SW 1271 (cell line): ENCODE measurements around the gene SPPL2C.
A peak's percentile ranks its signal among the peaks of the same experiment; 100 is the strongest.
"Not testable (repeated sequence)": the region's sequence is repeated elsewhere in the genome, so short reads cannot be mapped to it uniquely, and the experiment has no call there.

ENCODE experiments used
- DNase-seq, 2 experiments: peaks; one replicate each; lab custom pipeline; 2025; lab: John Stamatoyannopoulos, UW

The SPPL2C gene

DNA sequence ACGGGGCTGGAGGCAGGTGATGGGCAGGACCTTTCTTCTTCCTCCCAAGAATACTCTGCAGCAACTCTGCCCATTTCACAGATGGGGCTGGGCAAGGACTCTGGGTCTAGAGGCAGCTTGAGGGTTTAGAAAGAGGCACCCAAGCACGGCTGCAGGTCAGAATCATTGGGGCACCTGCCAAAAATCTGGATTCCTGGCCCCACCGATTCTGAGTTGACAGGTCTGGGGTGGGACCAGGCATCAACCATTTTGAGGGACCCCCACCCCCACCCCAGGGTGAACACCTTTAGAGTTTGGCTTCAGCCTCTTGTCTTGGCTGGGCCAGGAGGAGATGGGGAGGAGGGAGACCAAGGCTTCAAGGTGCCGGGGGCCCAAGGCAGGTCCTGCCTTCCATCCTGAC lies 5.3 kb downstream of the SPPL2C start:
- no peak for DNase-seq

GRCh38 chr17:45850468-45850867 lies 5.8 kb downstream of the SPPL2C start:
- no peak for DNase-seq

DNA sequence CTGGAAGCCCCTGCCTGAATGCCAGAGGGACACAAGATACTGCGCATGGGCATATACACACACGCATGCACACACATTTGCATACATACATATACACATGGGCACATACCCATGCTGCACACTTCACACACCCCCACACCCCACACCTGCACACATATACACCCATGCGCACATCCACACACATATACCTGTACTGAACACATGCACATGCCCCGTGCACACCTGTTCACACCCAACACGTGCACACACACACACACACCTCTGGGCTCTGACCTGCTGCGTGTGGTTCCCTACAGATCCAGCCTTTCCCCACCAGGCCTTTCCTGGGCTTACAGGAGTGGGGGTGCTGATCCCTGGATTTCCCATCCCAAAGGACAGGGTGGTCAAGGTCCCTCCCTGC lies 6.3 kb downstream of the SPPL2C start:
- no peak for DNase-seq

- DNase-seq = no peak
These were observed 6.8 kb downstream of the SPPL2C start for GRCh38 chr17:45851464-45851863.

DNA sequence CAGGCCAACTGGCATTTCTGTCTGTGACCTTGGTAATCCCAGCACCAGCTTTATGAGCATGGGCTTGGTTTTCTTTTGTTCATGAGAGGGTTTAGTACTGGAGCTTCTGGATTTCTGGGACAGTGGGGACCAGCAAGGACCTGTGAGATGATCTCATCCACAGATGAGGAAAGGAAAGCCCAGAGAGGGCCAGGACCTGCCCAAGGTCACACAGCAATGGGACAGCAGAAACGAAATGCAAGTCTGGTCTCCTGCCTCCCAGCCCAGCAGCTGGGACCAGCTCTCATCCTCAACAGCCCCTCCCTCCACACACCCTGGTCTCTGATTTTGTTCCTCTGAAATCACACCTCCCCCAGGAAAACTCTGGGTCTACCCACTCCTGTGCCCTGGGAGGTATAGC lies 7.2 kb downstream of the SPPL2C start:
- no peak for DNase-seq

GRCh38 chr17:45852535-45853297 lies 8.0 kb downstream of the SPPL2C start:
- peak in 1 of 2 experiments; percentile 47 for DNase-seq

- DNase-seq = no peak
These were observed 9.5 kb downstream of the SPPL2C start for GRCh38 chr17:45854209-45854608.

DNA sequence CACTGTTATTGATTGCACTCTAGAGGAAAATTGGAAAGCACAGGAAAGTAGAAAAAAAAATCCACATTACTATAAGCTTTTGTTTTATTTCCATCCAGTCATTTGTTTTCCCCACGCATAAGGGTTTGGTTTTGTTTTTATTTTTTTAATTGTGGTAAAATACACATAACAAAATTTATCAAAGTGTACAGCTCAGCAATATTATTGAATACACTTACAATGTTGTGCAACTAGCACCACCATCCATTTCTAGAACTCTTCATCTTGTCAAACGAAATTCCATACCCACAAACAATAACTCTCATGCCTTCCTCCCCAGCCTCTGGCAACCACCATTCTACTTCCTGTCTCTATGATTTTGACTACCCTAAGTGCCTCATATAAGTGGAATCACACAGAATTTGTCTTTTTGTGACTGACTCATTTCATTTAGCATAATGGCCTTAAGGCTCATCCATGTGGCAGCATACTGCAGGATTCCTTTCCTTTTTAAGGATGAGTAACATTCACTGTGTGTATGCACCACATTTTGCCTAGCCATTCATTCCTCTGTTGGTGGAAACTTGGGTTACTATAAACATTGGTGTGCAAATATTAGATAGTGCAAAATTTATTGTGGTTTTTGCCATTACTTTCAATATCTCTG lies 11.1 kb downstream of the SPPL2C start:
- DNase-seq = no peak

GRCh38 chr17:45857977-45858708 lies 13.5 kb downstream of the SPPL2C start:
- DNase-seq = no peak

DNA sequence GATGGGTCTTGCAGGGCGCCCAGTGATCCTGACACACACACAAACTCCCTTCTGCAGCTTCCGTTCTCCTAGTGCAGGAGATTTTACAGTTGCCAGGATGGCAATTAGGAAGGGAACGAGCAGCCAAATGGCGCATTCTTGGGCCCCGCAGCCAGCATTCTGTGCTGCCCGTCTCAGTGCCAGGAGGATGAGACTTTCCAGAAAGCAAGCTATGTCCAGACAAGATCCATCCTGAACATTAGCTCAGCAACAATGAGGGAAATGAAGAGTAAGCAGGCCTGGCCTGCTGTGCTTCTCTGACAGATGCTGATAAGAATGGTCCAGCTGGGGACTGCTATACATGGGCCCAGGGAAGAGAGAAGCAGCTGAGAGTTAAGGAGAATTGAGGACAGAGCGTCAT lies 16.5 kb downstream of the SPPL2C start:
- no peak for DNase-seq

DNA sequence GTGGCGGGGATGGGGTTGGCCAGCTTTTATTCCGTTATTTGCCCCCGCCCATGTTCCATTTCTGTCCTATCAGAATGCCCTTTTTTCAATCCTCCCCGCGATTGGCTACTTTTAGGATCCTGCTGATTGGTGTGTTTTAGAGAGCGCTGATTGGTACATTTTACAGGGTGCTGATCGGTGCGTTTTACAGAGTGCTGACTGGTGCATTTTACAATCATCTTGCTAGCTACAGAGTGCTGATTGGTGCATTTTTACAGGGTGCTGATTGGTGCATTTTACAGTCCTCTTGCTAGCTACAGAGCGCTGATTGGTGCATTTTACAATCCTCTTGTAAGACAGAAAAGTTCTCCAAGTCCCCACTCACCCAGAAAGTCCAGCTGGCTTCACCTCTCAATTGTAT lies 17.4 kb downstream of the SPPL2C start:
- DNase-seq = not testable (repeated sequence)

DNA sequence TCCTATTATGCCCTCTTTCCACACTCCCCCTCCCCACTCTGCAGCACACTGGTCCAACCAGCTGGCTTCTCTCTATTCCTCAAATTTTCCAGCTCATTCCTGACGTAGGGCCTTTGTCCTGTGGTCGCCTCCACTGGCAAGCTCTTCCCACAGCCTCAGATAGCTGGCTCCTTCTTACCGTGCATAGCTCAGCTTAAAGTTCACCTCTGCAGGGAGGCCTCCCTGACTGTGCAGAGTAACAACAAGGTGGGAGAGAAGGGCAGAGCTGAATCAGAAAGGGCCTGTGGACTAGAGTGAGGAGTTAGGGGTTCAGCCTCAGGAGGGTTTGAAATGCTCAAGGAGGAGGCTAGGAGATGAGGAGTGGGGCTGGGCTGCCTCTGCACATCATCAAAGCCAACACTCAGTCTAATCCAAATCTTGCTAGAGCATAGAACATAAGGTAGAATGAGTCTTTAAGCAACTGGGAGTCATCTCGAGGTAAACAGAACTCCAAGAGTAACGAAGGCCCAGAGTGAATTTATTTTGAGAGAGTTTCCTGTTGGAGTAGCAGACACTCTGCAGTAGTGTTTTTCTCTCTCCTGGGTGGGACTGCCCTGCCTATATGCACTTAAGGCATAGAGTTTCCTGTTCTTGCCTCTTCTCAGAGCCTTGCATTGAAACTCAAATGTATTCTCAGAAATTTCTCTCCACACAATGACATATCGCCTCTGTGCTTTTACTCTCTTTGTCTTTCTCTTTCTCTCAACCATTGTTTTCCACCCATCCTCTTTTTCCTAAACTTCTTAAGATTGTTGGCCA lies 19.4 kb downstream of the SPPL2C start:
- no peak for DNase-seq

- no peak for DNase-seq
These were observed 22.5 kb downstream of the SPPL2C start for GRCh38 chr17:45867171-45867570.

GRCh38 chr17:45867702-45868101 lies 23.0 kb downstream of the SPPL2C start:
- DNase-seq = no peak

- DNase-seq = no peak
These were observed 23.6 kb downstream of the SPPL2C start for GRCh38 chr17:45868276-45868675.

DNA sequence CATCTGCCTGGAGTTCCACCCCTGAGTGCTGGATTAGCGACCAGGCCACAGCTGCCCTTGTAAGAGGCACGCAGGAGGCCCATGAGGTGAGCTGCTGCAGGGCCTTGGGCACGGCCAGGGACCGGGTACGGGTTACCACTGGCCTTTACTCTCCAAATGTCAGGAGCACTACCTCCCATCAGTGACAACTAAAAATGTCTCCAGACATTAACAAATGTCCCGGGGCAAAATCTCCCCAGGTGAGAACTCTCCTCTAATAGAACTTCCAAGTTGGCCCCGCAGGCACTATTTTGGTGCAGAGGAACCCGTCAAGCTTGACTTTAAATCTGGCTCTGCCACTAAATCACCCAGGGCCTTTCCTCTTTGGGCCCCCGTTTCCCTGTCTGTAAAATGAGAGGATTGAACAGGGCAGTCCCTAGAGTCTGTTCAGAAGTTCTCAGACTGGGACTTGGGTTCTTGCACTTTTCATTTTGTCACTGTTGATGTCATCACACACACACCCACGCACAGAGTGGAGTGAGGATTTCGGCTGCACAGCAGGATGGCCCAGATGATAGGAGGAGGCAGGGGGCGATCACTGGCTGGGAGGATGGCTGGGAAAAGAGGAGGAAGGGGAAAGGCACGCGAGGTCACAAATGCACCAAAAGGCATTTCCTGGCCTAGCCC lies 25.1 kb downstream of the SPPL2C start:
- DNase-seq = no peak

DNA sequence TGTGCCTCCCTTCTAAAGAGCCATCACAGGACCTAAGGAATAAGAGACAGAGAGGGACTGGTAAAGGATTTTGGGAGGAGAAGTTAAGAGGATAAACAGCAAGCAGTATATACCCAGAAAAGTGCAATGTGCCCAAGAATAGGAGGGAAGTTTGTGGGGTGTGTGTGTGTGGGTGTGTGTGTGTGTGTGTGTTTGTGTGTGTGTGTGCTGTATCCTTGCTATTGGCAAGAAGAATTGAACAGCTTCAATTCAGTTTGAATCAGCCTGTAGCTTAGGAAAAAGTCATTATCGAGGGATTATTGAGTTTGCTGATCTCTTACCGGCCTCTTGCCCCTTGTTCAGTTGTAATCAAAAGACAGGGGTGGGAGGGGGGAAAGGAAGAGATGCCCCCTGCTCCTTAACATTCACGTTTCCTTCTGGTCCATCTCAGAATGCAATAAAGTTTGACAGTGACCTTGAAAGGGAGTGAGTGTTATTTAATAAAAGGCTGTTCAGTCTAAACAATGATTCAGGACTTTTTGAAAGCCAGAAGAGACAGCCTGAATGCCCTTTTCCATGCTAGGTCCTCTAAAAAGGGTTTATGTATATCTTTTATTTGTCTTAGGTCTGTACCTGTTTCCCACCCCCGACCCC lies 25.8 kb downstream of the SPPL2C start:
- DNase-seq = no peak

GRCh38 chr17:45871718-45872117 lies 27.0 kb downstream of the SPPL2C start:
- DNase-seq = no peak

GRCh38 chr17:45873728-45874127 lies 29.0 kb downstream of the SPPL2C start:
- no peak for DNase-seq

GRCh38 chr17:45874151-45874550 lies 29.5 kb downstream of the SPPL2C start:
- DNase-seq = no peak

- DNase-seq = no peak
These were observed 31.9 kb downstream of the SPPL2C start for GRCh38 chr17:45876539-45876938.
